H9 (cell line): ENCODE data around the gene HTR2B. TPM values are rescaled to one million over a fixed set of nuclear protein-coding genes. Genes with fewer than 3 reads are reported as not detected.

Source experiments
- DNase-seq: peaks from one replicate; pipeline ENCODE4 v3.0.0-alpha.2; 2017
- H2AFZ ChIP-seq: one replicate; pipeline ENCODE4 v1.6.1; 2013; ENCODE audit warnings: mild to moderate bottlenecking, low read length, control low read depth, moderate library complexity
- H2AK5ac ChIP-seq: 2 replicates; pipeline ENCODE4 v1.6.1; 2013; ENCODE audit warnings: low read length, control low read depth, mixed read lengths; ENCODE audit not compliant: insufficient read length
- H2BK120ac ChIP-seq: one replicate; pipeline ENCODE4 v1.6.1; 2013; ENCODE audit warnings: low read depth, mild to moderate bottlenecking, low read length, control low read depth, inconsistent platforms; ENCODE audit not compliant: poor library complexity, severe bottlenecking
- H2BK12ac ChIP-seq: 2 replicates; pipeline ENCODE4 v1.6.1; 2013; ENCODE audit warnings: low read length, control low read depth, mixed read lengths, low read depth; ENCODE audit not compliant: insufficient read length
- H2BK15ac ChIP-seq: 2 replicates; pipeline ENCODE4 v1.6.1; 2013; ENCODE audit warnings: low read depth, low read length, control low read depth
- H2BK20ac ChIP-seq: one replicate; pipeline ENCODE4 v1.6.1; 2013; ENCODE audit warnings: low read depth, mild to moderate bottlenecking, low read length, control low read depth, inconsistent platforms; ENCODE audit not compliant: poor library complexity, severe bottlenecking
- H2BK5ac ChIP-seq: 2 replicates; pipeline ENCODE4 v1.6.1; 2013; ENCODE audit warnings: low read length, control low read depth, mixed read lengths; ENCODE audit not compliant: insufficient read length
- H3K14ac ChIP-seq: 2 replicates; pipeline ENCODE4 v1.6.1; 2013; ENCODE audit warnings: low read length, control low read depth; ENCODE audit not compliant: insufficient read depth
- H3K18ac ChIP-seq: 2 replicates; pipeline ENCODE4 v1.6.1; 2013; ENCODE audit warnings: low read depth, mild to moderate bottlenecking, mixed read lengths, low read length, control low read depth; ENCODE audit not compliant: insufficient read length
- H3K23ac ChIP-seq: 2 replicates; pipeline ENCODE4 v1.6.1; 2013; ENCODE audit warnings: low read length, control low read depth, mixed read lengths, low read depth; ENCODE audit not compliant: insufficient read length
- H3K23me2 ChIP-seq: 2 replicates; pipeline ENCODE4 v1.6.1; 2013; ENCODE audit warnings: low read depth, mild to moderate bottlenecking, mixed read lengths, low read length, control low read depth; ENCODE audit not compliant: insufficient read length, poor library complexity, severe bottlenecking
- H3K27ac ChIP-seq: 2 replicates; pipeline ENCODE4 v1.5.1; 2013; ENCODE audit warnings: low read length, control low read depth, mixed read lengths, low read depth; ENCODE audit not compliant: insufficient read length
- H3K27me3 ChIP-seq: 2 replicates; pipeline ENCODE4 v1.6.1; 2013; ENCODE audit warnings: low read length, control low read depth, inconsistent platforms; ENCODE audit not compliant: insufficient read depth
- H3K4ac ChIP-seq: 2 replicates; pipeline ENCODE4 v1.6.1; 2013; ENCODE audit warnings: low read depth, mild to moderate bottlenecking, control low read depth, inconsistent platforms, low read length, moderate library complexity
- H3K4me1 ChIP-seq: 2 replicates; pipeline ENCODE4 v1.6.1; 2013; ENCODE audit warnings: low read length, control low read depth, inconsistent platforms; ENCODE audit not compliant: insufficient read depth
- H3K4me2 ChIP-seq: 2 replicates; pipeline ENCODE4 v1.6.1; 2013; ENCODE audit warnings: low read length, control low read depth, mixed read lengths; ENCODE audit not compliant: insufficient read length, insufficient read depth
- H3K56ac ChIP-seq: 2 replicates; pipeline ENCODE4 v1.6.1; 2013; ENCODE audit warnings: low read depth, mild to moderate bottlenecking, mixed read lengths, low read length, control low read depth; ENCODE audit not compliant: insufficient read length
- H3K79me1 ChIP-seq: 2 replicates; pipeline ENCODE4 v1.6.1; 2013; ENCODE audit warnings: low read depth, mild to moderate bottlenecking, moderate library complexity, low read length, control low read depth, inconsistent platforms; ENCODE audit not compliant: insufficient read depth, poor library complexity, severe bottlenecking
- H3K79me2 ChIP-seq: 2 replicates; pipeline ENCODE4 v1.6.1; 2013; ENCODE audit warnings: low read length, control low read depth, inconsistent platforms; ENCODE audit not compliant: insufficient read depth
- H3K9ac ChIP-seq: 2 replicates; pipeline ENCODE4 v1.6.1; 2013; ENCODE audit warnings: low read length, control low read depth, mixed read lengths; ENCODE audit not compliant: insufficient read length; ENCODE audit errors: extremely low read depth
- H3K9me3 ChIP-seq: one replicate; pipeline ENCODE4 v1.6.1; 2013; ENCODE audit warnings: low read depth, low read length, inconsistent platforms; ENCODE audit not compliant: control insufficient read depth
- H3T11ph ChIP-seq: one replicate; pipeline ENCODE4 v1.6.1; 2013; ENCODE audit warnings: mild to moderate bottlenecking, low read length, control low read depth, inconsistent platforms
- H4K20me1 ChIP-seq: one replicate; pipeline ENCODE4 v1.6.1; 2013; ENCODE audit not compliant: control insufficient read depth, insufficient read length, insufficient read depth
- H4K5ac ChIP-seq: 2 replicates; pipeline ENCODE4 v1.6.1; 2013; ENCODE audit warnings: low read depth, mild to moderate bottlenecking, mixed read lengths, low read length, control low read depth; ENCODE audit not compliant: insufficient read length
- H4K8ac ChIP-seq: replicated peaks from 2 replicates; pipeline ENCODE4 v1.6.1; 2013; ENCODE audit warnings: low read length, control low read depth, mixed read lengths, low read depth; ENCODE audit not compliant: insufficient read length
- H4K91ac ChIP-seq: 2 replicates; pipeline ENCODE4 v1.6.1; 2013; ENCODE audit warnings: low read depth, mild to moderate bottlenecking, moderate library complexity, mixed read lengths, low read length, control low read depth; ENCODE audit not compliant: insufficient read length
- H3K27ac Mint-ChIP-seq, 3 experiments: 2 replicates in 2 of 3; 3 replicates in 1 of 3; pipeline ENCODE4 v1.8.0; 2020 to 2021; ENCODE audit warnings: mixed read lengths in 3 of 3, mild to moderate bottlenecking in 1 of 3, moderate library complexity in 1 of 3
- H3K27me3 Mint-ChIP-seq: 2 replicates; pipeline ENCODE4 v1.8.0; 2021; ENCODE audit warnings: low read depth, mild to moderate bottlenecking, moderate library complexity, mixed read lengths
- H3K36me3 Mint-ChIP-seq, 3 experiments: 2 replicates in 2 of 3; 3 replicates in 1 of 3; pipeline ENCODE4 v1.8.0; 2020 to 2021; ENCODE audit warnings: low read depth in 3 of 3, mixed read lengths in 3 of 3; ENCODE audit not compliant: insufficient read depth in 1 of 3
- H3K4me1 Mint-ChIP-seq, 2 experiments: 2 replicates each; pipeline ENCODE4 v1.8.0; 2020; ENCODE audit warnings: mixed read lengths in 2 of 2
- H3K4me3 Mint-ChIP-seq, 2 experiments: 2 replicates in 1 of 2; 3 replicates in 1 of 2; pipeline ENCODE4 v1.8.0; 2020 to 2021; ENCODE audit warnings: mild to moderate bottlenecking in 2 of 2, mixed read lengths in 2 of 2, moderate library complexity in 1 of 2
- H3K9me3 Mint-ChIP-seq, 2 experiments: 2 replicates in 1 of 2; 3 replicates in 1 of 2; pipeline ENCODE4 v1.8.0; 2020; ENCODE audit warnings: mild to moderate bottlenecking in 2 of 2, mixed read lengths in 2 of 2, moderate library complexity in 1 of 2
- WGBS: extraction: QIAGEN DNeasy Blood & Tissue Kit; methylation state at CpG from one replicate; pipeline ENCODE4 v1.1.7; 2013; ENCODE audit warnings: missing lambda C conversion rate, low lambda C conversion rate, mixed read lengths; ENCODE audit not compliant: insufficient read length; ENCODE audit errors: extremely low coverage; 5-methylcytosine and 5-hydroxymethylcytosine counted together
- total RNA-seq: library from RNA; stranded (reverse); gene quantifications from 2 replicates; pipeline ENCODE4 v1.2.1, GENCODE V29; 2021
- TF ChIP-seq, protein P1 (sequence below): fragments of 200-600 bp; sonication (generic); conservative IDR thresholded peaks from 3 replicates; pipeline ENCODE4 v1.8.0; 2021; ENCODE audit warnings: antibody characterized with exemption, mild to moderate bottlenecking

The HTR2B gene
- total RNA-seq, 1 experiment from 2014 or later: not detected

GRCh38 chr2:231152800-231153557 lies 28.1 kb upstream of the HTR2B start:
- no peak overlapping the region for H2BK20ac ChIP-seq
- H2BK15ac ChIP-seq: no peak overlapping the region
- no peak overlapping the region for H3K56ac ChIP-seq
- H3K36me3 Mint-ChIP-seq: peaks cover 2 to 47% (median 12%) of the 10 kb centered on the region in 3 experiments; a peak in 6 of 7 replicates
- H2AFZ ChIP-seq: no peak overlapping the region
- WGBS: no CpG with 5 or more reads among the region's 8 CpGs
- H4K20me1 ChIP-seq: no peaks in the 10 kb centered on the region
- no peak overlapping the region for H2BK12ac ChIP-seq
- H3K4me1 Mint-ChIP-seq: no peaks in the 10 kb centered on the region
- no peak overlapping the region for H4K5ac ChIP-seq
- H3K9me3 Mint-ChIP-seq: no peaks in the 10 kb centered on the region
- no peak overlapping the region for H3K4me3 Mint-ChIP-seq
- H3K23ac ChIP-seq: no peak overlapping the region
- H2BK120ac ChIP-seq: no peak overlapping the region
- no peak overlapping the region for H3K9ac ChIP-seq
- no peak overlapping the region for H3T11ph ChIP-seq
- no peak overlapping the region for H2AK5ac ChIP-seq
- H3K14ac ChIP-seq: no peak overlapping the region
- no peaks in the 10 kb centered on the region for H3K27me3 Mint-ChIP-seq
- no peak overlapping the region for H3K27ac ChIP-seq
- DNase-seq: no peak
- H3K27ac Mint-ChIP-seq: no peak overlapping the region
- TF ChIP-seq, protein P1, sequence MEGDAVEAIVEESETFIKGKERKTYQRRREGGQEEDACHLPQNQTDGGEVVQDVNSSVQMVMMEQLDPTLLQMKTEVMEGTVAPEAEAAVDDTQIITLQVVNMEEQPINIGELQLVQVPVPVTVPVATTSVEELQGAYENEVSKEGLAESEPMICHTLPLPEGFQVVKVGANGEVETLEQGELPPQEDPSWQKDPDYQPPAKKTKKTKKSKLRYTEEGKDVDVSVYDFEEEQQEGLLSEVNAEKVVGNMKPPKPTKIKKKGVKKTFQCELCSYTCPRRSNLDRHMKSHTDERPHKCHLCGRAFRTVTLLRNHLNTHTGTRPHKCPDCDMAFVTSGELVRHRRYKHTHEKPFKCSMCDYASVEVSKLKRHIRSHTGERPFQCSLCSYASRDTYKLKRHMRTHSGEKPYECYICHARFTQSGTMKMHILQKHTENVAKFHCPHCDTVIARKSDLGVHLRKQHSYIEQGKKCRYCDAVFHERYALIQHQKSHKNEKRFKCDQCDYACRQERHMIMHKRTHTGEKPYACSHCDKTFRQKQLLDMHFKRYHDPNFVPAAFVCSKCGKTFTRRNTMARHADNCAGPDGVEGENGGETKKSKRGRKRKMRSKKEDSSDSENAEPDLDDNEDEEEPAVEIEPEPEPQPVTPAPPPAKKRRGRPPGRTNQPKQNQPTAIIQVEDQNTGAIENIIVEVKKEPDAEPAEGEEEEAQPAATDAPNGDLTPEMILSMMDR: no peak
- no peaks in the 10 kb centered on the region for H3K79me1 ChIP-seq
- no peak overlapping the region for H3K4ac ChIP-seq
- no peak overlapping the region for H3K4me2 ChIP-seq
- no peak overlapping the region for H4K8ac ChIP-seq
- no peak overlapping the region for H3K18ac ChIP-seq
- no peaks in the 10 kb centered on the region for H3K79me2 ChIP-seq
- H3K23me2 ChIP-seq: no peaks in the 10 kb centered on the region
- no peaks in the 10 kb centered on the region for H3K27me3 ChIP-seq
- no peak overlapping the region for H2BK5ac ChIP-seq
- no peak overlapping the region for H4K91ac ChIP-seq
- no peaks in the 10 kb centered on the region for H3K4me1 ChIP-seq
- no peaks in the 10 kb centered on the region for H3K9me3 ChIP-seq
